Suppressor macrophage (primary cell): ENCODE data around the gene MYO7B.
A peak's percentile ranks its signal among the peaks of the same experiment; 100 is the strongest.

Experiments used
- DNase-seq, 4 experiments: peaks; one replicate each; pipeline ENCODE4 v3.0.0-alpha.2; 2020 to 2022

The MYO7B gene

GRCh38 chr2:127627740-127628571 lies 92.5 kb downstream of the MYO7B start:
- DNase-seq = no peak

DNA sequence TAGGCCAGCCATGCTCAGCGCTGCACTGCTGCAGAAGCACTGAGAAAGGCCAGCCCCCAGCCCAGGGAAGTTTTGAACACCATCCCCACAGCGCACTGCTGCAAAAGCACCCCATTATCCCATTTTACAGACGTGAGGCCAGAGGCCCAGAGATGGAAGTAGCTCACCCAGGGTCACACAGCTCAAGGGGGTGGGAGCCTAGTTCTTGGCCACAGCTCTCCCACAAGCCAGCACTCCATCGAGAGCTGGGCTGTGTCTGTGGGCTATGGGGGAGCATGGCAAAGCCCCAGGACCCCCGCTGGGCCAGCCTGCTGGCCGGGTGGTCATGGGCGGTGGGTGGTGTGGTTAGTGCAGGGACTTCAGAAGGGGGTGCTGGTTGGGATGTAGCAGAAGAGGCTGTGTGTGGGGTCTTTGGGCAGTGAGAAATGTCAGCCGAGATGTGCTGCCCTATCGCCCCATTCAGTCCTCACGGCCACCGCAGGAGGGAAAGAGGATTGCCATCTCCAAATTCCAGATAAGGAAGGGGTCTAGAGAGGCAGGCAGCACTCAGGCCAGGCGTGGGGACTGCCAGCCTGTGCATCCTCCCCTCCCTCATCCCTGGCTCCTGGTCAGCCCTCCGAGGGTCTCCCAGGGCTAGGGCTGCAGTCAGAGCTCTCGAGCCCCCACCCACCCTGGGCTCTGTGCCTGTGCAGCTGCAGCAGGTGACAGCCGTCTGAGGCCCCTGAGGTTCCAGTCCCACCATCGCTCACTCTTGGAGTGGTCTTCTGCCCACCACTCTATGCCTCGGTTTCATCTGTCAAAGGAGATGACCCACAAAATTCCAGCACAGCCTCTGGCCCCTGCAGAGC lies 93.5 kb downstream of the MYO7B start:
- DNase-seq = no peak

GRCh38 chr2:127629637-127630036 lies 94.2 kb downstream of the MYO7B start:
- DNase-seq = no peak

GRCh38 chr2:127630096-127630863 lies 94.8 kb downstream of the MYO7B start:
- DNase-seq = peak; percentile 20 to 48 (median 39)

- no peak for DNase-seq
Observed at GRCh38 chr2:127630864-127631540, 95.5 kb downstream of the MYO7B start.

DNA sequence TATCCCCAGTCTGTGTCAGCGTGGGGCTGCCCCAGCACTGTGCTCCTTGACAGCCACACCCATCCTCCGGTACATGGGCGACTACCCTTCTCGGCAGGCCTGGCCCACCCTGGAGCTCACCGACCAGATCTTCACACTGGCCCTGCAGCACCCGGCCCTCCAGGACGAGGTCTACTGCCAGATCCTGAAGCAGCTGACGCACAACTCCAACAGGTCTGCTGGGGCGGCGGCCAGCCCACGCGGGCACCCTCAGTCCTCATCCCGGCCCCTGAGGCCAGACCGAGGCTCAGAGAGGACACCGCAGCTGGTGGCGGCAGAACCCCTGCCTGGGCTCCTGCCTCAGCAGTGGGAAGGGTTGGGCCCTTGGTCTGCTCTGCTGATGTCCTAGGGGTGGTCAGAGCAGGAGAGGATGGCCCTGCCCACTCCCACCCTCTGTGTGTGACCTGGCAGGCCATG lies 96.1 kb downstream of the MYO7B start:
- DNase-seq = no peak

DNA sequence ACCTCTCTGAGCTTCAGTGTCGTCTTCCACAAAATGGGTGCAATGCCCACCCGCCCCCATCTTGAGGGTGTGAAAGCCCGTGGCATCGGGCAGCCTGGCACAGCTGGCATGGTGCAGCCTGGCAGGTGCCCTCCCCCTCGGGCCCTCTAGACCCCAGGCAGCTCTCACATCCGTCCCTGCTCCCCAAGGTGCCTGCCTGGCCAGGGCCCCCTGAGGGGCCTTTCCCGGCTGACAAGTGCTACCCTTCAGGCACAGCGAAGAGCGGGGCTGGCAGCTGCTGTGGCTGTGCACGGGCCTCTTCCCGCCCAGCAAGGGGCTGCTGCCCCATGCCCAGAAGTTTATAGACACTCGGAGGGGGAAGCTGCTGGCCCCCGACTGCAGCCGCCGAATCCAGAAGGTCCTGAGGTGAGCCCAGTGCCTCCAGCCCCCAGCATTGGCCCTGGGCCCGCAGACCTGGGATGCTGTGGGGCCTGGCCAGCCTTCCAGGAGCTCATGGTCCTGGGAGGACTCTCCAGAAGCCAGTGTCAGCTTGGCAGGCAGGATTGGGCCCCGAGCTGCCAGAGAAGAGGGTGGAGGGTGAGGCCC lies 96.6 kb downstream of the MYO7B start:
- no peak for DNase-seq

DNA sequence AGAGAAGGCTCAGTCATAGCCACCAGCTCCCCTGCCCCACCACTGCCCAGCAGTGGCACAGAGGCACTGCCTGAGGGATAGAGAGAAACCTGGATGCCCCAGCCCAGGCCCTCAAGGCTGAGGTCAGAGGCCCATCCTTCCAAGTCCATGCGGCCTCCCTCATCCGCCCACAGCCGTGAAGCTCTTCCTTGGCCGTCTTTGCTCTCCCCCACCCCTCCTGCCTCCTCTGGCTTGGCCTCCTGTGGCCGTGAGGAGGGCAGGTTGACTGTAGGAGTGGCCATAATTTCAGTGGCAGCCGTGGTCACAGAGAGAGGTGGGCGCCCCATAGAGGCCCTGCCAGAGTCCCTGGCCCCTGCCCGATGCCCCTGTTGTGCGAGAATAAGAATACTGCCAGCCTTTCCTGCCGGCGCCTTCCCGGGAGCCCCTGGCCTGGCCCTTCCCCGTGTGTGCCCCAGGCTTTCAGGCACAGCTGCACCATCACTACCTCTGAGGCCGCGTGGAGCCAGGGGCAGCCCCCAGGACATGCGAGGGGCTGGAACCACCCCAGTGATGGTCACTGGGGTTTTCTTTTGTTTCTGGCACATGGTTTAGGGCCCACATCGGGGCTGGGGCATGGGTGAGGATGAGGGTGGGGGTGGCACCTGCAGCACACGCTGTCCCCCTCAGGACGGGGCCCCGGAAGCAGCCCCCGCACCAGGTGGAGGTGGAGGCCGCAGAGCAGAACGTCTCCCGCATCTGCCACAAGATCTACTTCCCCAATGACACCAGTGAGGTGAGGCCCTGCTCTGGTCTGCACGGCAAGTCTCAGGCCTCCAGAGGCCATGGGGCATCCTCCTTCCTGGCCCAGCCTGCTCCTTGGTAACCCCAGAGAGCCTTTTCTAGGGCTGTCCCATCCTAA lies 97.4 kb downstream of the MYO7B start:
- DNase-seq = no peak

- DNase-seq = peak in 2 of 4 experiments; percentile 38 to 46
Observed at GRCh38 chr2:127633556-127634065, 98.1 kb downstream of the MYO7B start.

GRCh38 chr2:127634066-127634617 lies 98.7 kb downstream of the MYO7B start:
- no peak for DNase-seq

GRCh38 chr2:127634626-127635379 lies 99.3 kb downstream of the MYO7B start:
- no peak for DNase-seq

DNA sequence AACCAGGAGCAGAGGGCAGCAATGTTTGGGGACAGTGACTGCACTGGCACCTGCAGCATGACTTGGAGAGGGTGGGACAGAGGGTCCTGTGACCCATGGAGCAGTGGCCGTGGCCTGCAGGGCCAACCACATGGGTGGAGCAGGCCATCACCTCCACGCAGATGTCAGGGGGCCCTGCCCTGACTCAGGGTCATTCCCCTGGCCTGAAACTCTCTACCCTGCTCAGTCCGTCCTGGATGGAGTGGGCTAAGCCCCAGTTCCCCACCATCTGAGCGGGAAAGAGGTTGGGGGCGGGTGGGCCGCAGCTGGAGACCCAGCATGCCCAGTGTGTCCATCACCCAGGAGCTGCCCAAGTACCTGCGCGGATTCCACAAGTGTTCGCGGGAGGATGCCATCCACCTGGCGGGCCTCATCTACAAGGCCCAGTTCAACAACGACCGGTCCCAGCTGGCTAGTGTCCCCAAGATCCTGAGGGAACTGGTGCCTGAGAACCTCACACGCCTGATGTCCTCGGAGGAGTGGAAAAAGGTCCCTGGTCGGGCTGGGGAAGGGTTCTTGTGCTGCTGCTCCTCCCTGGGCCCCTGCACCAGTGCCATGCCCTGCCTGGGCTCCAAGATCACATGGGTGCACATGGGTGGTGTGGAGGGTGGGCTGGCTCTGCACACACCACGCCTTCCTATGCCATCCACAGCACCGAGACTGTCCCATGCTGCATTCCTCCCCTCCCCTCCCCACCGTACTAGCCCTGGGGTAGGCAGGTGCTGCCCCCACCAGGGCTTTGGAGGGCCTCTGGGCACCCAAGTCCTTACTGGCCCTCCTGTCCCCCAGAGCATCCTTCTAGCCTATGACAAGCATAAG lies 100.1 kb downstream of the MYO7B start:
- no peak for DNase-seq

DNA sequence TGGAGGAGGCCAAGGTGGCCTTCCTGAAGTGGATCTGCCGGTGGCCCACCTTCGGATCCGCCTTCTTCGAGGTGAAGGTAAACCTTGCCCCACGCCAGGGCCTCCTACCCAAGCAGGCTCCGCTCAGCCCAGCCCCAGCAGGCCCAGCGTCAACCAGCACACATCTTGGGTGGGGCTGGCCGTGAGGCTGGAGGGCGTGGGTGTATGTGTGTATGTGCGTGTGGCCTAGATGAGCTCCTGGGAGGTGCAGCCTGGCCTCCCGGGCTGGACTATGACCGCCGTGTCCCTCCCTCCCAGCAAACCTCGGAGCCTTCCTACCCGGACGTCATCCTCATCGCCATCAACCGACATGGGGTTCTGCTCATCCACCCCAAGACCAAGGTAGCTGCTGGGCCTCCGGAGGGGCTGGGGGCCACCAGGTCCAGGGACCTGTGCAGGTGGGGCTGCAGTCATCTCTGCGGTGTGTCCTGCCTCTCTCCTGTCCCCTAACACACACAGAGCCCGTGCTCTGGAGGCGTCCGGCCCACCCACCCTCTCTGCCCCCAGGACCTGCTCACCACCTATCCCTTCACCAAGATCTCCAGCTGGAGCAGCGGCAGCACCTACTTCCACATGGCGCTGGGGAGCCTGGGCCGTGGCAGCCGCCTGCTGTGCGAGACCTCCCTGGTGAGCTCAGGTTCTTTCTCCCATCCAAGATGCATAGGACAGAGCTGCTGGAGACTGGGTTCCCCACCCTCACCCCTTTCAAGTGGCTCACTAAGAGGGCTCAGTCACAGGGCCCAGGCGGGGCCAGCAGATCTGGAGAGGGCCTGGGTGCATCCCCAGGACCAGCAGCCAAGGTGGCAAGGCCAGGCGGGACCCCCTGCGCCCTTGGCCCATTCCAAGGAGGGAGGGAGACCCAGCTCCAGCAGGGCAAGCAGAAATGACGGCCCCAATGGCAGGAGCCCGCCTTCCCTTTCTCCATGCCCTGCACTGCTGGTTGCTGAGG lies 101.1 kb downstream of the MYO7B start:
- no peak for DNase-seq

DNA sequence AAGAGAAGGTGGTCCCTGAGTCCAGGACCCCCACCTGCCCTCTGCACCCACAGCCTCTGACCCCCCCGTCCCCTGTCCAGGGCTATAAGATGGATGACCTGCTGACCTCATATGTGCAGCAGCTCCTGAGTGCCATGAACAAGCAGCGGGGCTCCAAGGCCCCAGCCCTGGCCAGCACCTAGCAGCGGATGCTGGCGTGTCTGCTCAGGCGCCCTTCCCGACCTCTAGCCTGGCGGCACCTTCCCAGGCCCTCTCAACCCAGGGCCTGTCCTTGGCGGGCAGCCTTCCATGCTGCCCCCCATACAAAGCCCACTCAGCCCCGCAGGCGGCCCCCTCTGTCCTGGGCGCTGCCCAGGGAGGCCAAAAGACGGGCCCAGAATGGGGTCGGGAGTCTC lies 101.8 kb downstream of the MYO7B start:
- no peak for DNase-seq

DNA sequence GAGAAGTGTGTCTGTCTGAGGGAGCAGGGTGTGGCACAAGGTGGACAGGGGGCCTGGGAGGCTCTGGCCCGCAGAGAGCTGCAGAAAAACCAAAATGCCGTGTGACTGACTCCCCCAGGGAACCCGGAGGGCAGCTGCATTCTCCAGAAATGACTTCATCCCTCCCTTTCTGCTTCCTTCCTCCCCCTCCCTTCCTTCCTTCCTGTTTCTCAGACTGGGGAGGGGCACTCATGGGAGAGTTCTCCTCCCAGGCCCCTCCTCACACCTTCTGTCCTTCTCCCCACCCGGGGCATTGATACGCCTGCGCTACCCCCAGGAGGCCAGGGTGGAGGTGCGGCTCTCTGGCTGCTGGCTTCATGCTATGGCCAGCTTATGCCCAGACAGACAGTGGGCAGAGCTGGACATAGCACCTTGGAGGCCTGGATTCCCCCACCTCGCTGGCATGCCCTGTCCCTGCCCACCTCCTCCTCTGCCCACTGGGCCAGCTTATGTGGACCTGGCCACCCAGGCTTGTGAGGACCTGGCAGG lies 102.3 kb downstream of the MYO7B start:
- peak; percentile 23 to 66 (median 62) for DNase-seq

DNA sequence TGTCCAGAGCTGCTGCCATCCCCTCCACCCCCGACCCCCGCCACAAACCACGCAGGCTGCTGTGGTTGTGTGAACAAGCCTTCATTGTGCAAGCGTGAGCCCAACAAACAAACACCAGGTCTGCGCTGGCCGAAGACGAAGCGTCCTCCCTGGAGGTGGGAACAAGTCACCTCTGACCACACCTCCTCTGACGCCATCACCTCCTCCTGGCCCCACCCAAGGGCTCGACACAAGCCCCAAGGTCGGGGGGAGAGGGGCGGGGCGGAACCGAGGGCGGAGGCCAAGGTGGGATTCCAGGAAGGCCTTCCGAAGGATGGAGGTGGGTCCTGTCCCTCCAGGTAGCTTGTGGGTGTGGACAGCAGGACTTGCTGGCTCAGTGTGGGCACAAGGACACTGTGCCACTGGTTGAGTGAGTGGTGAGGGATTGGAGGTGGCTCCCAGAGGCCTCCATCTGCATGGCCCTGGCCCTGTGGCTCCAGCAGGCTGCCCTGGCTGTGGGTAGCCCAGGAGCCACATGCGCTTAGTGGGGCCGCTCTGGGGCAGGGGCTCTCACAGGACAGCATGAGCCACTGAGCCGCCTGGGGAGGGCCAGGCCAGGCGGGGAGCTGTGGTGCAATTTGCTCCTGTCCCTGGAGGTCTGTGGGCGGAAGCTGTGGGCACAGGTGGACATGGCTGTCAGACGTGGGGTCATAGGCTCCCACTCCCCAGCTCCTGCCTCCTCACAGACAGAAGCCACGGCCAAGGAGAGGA lies 103.1 kb downstream of the MYO7B start:
- DNase-seq = peak in 2 of 4 experiments; percentile 13 to 17
